OCI-LY7 (cell line): Measurements from ENCODE around the gene ARAP1. TPM values are rescaled to one million over a fixed set of nuclear protein-coding genes. Genes with fewer than 3 reads are reported as not detected.

Experiments used
- BruUV-seq: library from RNA; stranded (reverse); fragments of 400-500 nt; replicated peaks from 2 replicates; lab custom pipeline; 2021; lab: Mats Ljungman, UMichigan
- CTCF ChIA-PET: fragments of 300-600 bp; sonication (Branson Sonifier 250); formaldehyde crosslinking; loops from one replicate; lab custom pipeline; 2022; ENCODE audit warnings: antibody characterized with exemption; ENCODE audit not compliant: unreplicated experiment; lab: Charles Lee
- POLR2A ChIA-PET: fragments of 300-600 bp; sonication (Branson Sonifier 250); formaldehyde crosslinking; loops from one replicate; lab custom pipeline; 2022; ENCODE audit warnings: antibody characterized with exemption; lab: Charles Lee
- DNase-seq: peaks from one replicate; pipeline ENCODE4 v3.0.0-alpha.2; 2015; ENCODE audit warnings: low spot score
- H2AFZ ChIP-seq: fragments of 200-600 bp; sonication (generic), shearing (Covaris generic); 2 replicates; pipeline ENCODE4 v1.6.1; 2014; ENCODE audit warnings: mild to moderate bottlenecking, antibody characterized with exemption, low read length, moderate library complexity
- H3K27ac ChIP-seq: fragments of 200-600 bp; sonication (generic); 2 replicates; pipeline ENCODE4 v1.5.1; 2014; ENCODE audit warnings: mixed run types, low read depth, mild to moderate bottlenecking, moderate library complexity, low read length, inconsistent platforms; ENCODE audit not compliant: poor library complexity, severe bottlenecking
- H3K36me3 ChIP-seq: fragments of 200-600 bp; sonication (generic); 2 replicates; pipeline ENCODE4 v1.6.1; 2014; ENCODE audit warnings: mild to moderate bottlenecking, antibody characterized with exemption, low read length, moderate library complexity, mixed read lengths; ENCODE audit not compliant: insufficient read depth
- H3K4me1 ChIP-seq: fragments of 200-600 bp; sonication (generic); 2 replicates; pipeline ENCODE4 v1.5.1; 2014; ENCODE audit warnings: mild to moderate bottlenecking, low read length; ENCODE audit not compliant: insufficient read depth, poor library complexity, severe bottlenecking
- H3K4me2 ChIP-seq: fragments of 200-600 bp; sonication (generic); 2 replicates; pipeline ENCODE4 v1.6.1; 2014; ENCODE audit warnings: mild to moderate bottlenecking, low read length
- H3K4me3 ChIP-seq: fragments of 200-600 bp; sonication (generic); 2 replicates; pipeline ENCODE4 v1.5.1; 2014; ENCODE audit warnings: mild to moderate bottlenecking, low read depth, low read length; ENCODE audit not compliant: poor library complexity, severe bottlenecking
- H3K79me2 ChIP-seq: fragments of 200-600 bp; sonication (generic); 2 replicates; pipeline ENCODE4 v1.6.1; 2016; ENCODE audit warnings: low read depth, mild to moderate bottlenecking, low read length, moderate library complexity, mixed read lengths; ENCODE audit not compliant: insufficient read depth
- H3K9me2 ChIP-seq: fragments of 200-600 bp; sonication (generic); 2 replicates; pipeline ENCODE4 v1.6.1; 2016; ENCODE audit warnings: mild to moderate bottlenecking, low read length, mixed read lengths; ENCODE audit not compliant: insufficient read depth
- H3K9me3 ChIP-seq: fragments of 200-600 bp; sonication (generic); 2 replicates; pipeline ENCODE4 v1.6.1; 2014; ENCODE audit warnings: mild to moderate bottlenecking, mixed run types, low read length, mixed read lengths
- H4K20me1 ChIP-seq: fragments of 200-600 bp; sonication (generic); 2 replicates; pipeline ENCODE4 v1.6.1; 2014; ENCODE audit warnings: mild to moderate bottlenecking, antibody characterized with exemption, low read length, moderate library complexity, mixed read lengths; ENCODE audit not compliant: insufficient read depth
- CTCF ChIP-seq: fragments of 200-600 bp; sonication (generic); conservative IDR thresholded peaks from 2 replicates; pipeline ENCODE4 v1.5.1; 2014; ENCODE audit warnings: mild to moderate bottlenecking, antibody characterized with exemption, low read length, moderate library complexity, mixed read lengths
- EZH2phosphoT487 ChIP-seq: fragments of 200-600 bp; sonication (generic); IDR thresholded peaks from 2 replicates; pipeline ENCODE4 v1.6.1; 2018; ENCODE audit warnings: low read depth, borderline replicate concordance, mild to moderate bottlenecking, mixed run types, antibody characterized with exemption, low read length, moderate library complexity, mixed read lengths
- intact Hi-C: fragments of 100-400 bp; cut with micrococcal nuclease; formaldehyde crosslinking; loops from one replicate; pipeline ENCODE4 v1.10.0; 2022; ENCODE audit not compliant: unreplicated experiment
- total RNA-seq, 2 experiments: library from RNA; depleted of rRNA in 1 of 2; stranded (reverse); fragments of >200 nt in 1 of 2; shearing (Covaris generic) in 1 of 2; gene quantifications; 2 replicates each; pipeline ENCODE4 v1.2.3, GENCODE V29; 2014 to 2022

ARAP1 gene
- total RNA-seq, 2 experiments from 2014 or later: 65.6 to 106 TPM

- Histone ChIP-seq H3K4me2 (no peak overlapping the region), H4K20me1 (no peaks in the 10 kb centered on the region), H3K4me1 (peaks cover 46% of the 10 kb centered on the region), H3K9me2 (no peaks in the 10 kb centered on the region), H3K27ac (no peak overlapping the region), H3K9me3 (no peaks in the 10 kb centered on the region), H2AFZ (no peak overlapping the region), H3K79me2 (peaks cover 21% of the 10 kb centered on the region; the same call in 1 of the 2 replicates), H3K4me3 (no peak overlapping the region), H3K36me3 (peaks cover 19% of the 10 kb centered on the region)
- intact Hi-C loops: loop anchor here (5.0 kb wide), 1 partner anchor 417 kb away; no protein-coding TSS in a partner anchor
- ChIA-PET CTCF (no interaction called here), POLR2A (interaction anchor here (0.6 kb wide), 1 partner anchor 42 kb away, joined by 3 read pairs; no protein-coding TSS in a partner anchor)
- TF ChIP-seq CTCF: no peak
- TF ChIP-seq EZH2phosphoT487: no peak
- no peak for DNase-seq
- no TSS peak for BruUV-seq
Observed at GRCh38 chr11:72735495-72736027, 16.6 kb downstream of the ARAP1 start.

DNA sequence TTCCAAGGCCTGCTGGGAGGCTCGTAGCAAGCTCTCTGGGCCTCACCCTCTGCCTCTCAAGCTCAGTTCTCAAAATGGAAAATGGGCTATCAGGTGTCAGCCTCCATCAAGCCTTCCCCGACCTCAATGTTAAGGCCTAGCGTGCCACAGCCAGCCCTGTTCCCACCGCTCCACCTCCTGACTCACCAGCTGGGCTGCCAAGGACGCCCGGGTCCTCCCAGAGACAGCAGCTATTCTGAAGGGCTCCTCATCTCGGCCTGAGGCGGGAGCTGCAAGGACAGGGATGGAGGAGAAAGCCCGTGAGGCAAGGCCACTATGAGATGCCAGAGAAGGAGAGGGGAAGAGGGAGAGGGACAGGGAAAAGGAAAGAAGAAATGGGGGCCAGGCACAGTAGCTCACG lies 19.9 kb downstream of the ARAP1 start:
- TF ChIP-seq CTCF: no peak
- no peak for TF ChIP-seq EZH2phosphoT487
- intact Hi-C loops: no loop called here
- Histone ChIP-seq H4K20me1 (no peaks in the 10 kb centered on the region), H3K36me3 (peaks cover 29% of the 10 kb centered on the region), H3K4me2 (no peak overlapping the region), H3K9me2 (no peaks in the 10 kb centered on the region), H3K4me3 (no peak overlapping the region), H3K4me1 (peaks cover 13% of the 10 kb centered on the region), H2AFZ (no peak overlapping the region), H3K27ac (no peak overlapping the region), H3K9me3 (no peaks in the 10 kb centered on the region), H3K79me2 (peaks cover 13% of the 10 kb centered on the region; the same call in 1 of the 2 replicates)
- POLR2A ChIA-PET: interaction anchor here (3.5 kb wide), 1 partner anchor 61 kb away, joined by 13 read pairs; the partner anchor contains the start of gene STARD10
- DNase-seq: no peak
- no TSS peak for BruUV-seq
- CTCF ChIA-PET: interaction anchor here (0.8 kb wide), 1 partner anchor 10 kb away, joined by 3 read pairs; no protein-coding TSS in a partner anchor

DNA sequence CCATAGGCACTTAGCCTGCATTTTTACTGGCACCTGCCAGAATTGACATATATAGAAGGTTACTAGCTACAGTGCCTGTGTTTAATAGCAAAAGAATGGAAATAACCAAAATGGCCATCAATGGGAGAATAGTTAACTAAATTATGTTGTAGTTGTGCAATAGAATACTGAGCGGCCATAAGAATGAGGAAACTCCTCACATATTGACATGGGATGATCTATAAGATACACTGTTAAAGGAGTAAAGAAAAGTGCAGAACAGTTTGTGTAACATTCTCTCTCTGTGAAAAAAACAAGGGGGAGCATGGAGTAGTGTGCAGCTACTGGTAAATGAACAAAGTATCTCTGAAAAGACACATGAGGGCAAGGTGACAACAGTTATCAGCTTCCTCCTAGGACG lies 21.5 kb downstream of the ARAP1 start:
- BruUV-seq: no TSS peak
- DNase-seq: no peak
- Histone ChIP-seq H3K27ac (no peak overlapping the region), H2AFZ (no peak overlapping the region), H3K36me3 (peaks cover 35% of the 10 kb centered on the region), H3K4me3 (no peak overlapping the region), H3K79me2 (0 out of 2 replicates have a peak, but pooled peaks cover 6% of the 10 kb centered on the region), H3K9me3 (no peaks in the 10 kb centered on the region), H4K20me1 (no peaks in the 10 kb centered on the region), H3K4me2 (no peak overlapping the region), H3K9me2 (no peaks in the 10 kb centered on the region), H3K4me1 (peaks cover 1% of the 10 kb centered on the region)
- POLR2A ChIA-PET: interaction anchor here (1.0 to 3.5 kb wide), 2 partner anchors 9 to 62 kb away, joined by 3 to 13 read pairs; partner anchors contain the start of gene STARD10
- CTCF ChIA-PET: no interaction called here
- intact Hi-C loops: no loop called here
- no peak for TF ChIP-seq CTCF
- TF ChIP-seq EZH2phosphoT487: no peak
